ENCODE data around the gene ACTG1. TPM values are rescaled to one million over a fixed set of nuclear protein-coding genes. Genes with fewer than 3 reads are reported as not detected.

ACTG1 gene
- total and polyA plus RNA-seq, 9 of the 15 experiments (the other 6 are each of a cell fraction or from before 2014, with no cell fraction given), result 224 to 1,775 (median 568) TPM

- TF ChIP-seq ZBTB40 (IDR thresholded peaks at IDR 0.05) (no peak), ZBTB40 (CRISPR knock-in tag; IDR thresholded peaks at IDR 0.05) (no peak), RFX5 (IDR thresholded peaks at IDR 0.05; ENCODE audit: low read depth, low read length) (no peak), POU5F1 (IDR thresholded peaks at IDR 0.05; ENCODE audit: borderline replicate concordance, low read depth, low read length, partially characterized antibody) (no peak), BCOR (IDR thresholded peaks at IDR 0.05) (no peak), ZNF717 (CRISPR knock-in tag; IDR thresholded peaks at IDR 0.05) (no peak; the same call in 1 of the 2 replicates), ZBTB5 (IDR thresholded peaks at IDR 0.05) (no peak), ETS2 (tag; IDR thresholded peaks at IDR 0.05; ENCODE audit: borderline replicate concordance, poor library complexity, severe bottlenecking) (no peak), ATF1 (CRISPR knock-in tag; IDR thresholded peaks at IDR 0.05) (no peak), ATF1 (tag; IDR thresholded peaks at IDR 0.05) (no peak), CCNT2 (IDR thresholded peaks at IDR 0.05; ENCODE audit: borderline replicate concordance, extremely low read depth, insufficient read length, low read depth, low read length) (peak; percentile 14), MCM3 (IDR thresholded peaks at IDR 0.05) (no peak), HNRNPLL (IDR thresholded peaks at IDR 0.05; ENCODE audit: low read depth, low read length, poor library complexity, severe bottlenecking) (no peak), GATAD2A (IDR thresholded peaks at IDR 0.05) (no peak), ELK1 (CRISPR knock-in tag; IDR thresholded peaks at IDR 0.05) (no peak), JUND (IDR thresholded peaks at IDR 0.05; ENCODE audit: borderline replicate concordance, low read depth, low read length) (no peak), JUND (tag; IDR thresholded peaks at IDR 0.05; ENCODE audit: borderline replicate concordance, low read depth, low read length) (no peak)
These were observed 3.2 kb downstream of the ACTG1 start (continued) for GRCh38 chr17:81509207-81509971.

All from K562 (cell line).